GM19328 (cell line): ENCODE results near the gene RMI2.
"Not testable (repeated sequence)": the region's sequence is repeated elsewhere in the genome, so short reads cannot be mapped to it uniquely, and the experiment has no call there.

Experiments used
- ATAC-seq: cut with Tn5 transposase; IDR thresholded peaks from one replicate; pipeline ENCODE4 v1.9.1; 2021; ENCODE audit warnings: mild to moderate bottlenecking, moderate library complexity; ENCODE audit not compliant: unreplicated experiment

Gene RMI2

DNA sequence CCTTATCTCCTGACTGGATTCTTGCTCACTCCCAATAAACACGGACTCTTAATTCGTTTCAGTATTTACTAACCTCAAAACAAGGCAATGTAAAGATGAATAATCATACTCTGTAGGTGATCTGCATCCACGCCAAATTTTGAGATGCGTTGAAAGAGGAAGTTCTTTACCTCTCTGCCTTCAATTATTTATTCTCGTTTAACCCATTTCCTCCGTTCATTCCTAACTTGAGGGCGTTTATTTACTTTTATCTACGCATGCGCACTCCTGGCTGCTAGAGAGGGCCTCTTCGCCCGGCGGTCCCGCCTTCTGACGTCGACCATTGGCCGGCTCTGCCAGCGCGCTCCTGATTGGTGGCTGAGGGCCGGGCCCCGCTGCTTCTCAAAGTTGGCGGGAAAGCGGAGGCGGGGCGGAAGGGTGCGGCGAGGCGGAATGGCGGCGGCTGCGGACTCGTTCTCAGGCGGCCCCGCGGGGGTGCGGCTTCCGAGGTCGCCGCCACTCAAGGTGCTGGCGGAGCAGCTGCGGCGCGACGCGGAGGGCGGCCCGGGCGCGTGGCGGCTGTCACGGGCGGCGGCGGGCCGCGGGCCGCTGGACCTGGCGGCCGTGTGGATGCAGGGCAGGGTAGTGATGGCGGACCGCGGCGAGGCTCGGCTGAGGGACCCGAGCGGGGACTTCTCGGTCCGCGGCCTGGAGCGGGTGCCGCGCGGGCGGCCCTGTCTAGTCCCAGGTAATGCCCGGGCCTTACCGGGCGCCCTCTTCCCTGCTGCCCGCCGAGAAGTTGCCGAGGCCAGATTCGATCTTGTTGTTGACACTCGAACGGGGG lies at the start of gene RMI2:
Gene RMI2, plus strand, starts transcription at position 420 of the 823 bp plus-strand sequence. Its CDS starts 13 bp downstream, at position 433.
- ATAC-seq, result peak; percentile 92

DNA sequence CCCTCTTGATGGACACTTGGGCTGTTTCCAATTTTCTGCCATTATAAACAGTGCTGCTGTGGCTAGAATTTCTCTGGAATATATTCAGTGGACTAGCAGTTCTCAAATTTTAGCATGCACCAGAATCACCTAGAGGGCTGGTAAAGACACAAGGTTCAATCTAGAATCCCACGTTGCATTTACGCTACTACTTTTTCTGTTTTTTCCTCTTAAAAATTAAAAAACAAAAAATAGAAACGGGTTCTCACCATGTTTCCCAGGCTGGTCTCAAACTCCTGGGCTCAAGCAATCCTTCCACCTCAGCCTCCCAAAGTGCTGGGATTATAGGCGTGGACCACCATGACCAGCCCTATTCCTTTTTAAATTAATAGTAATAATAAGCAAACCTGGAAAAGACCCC lies 49.6 kb upstream of the RMI2 start:
- ATAC-seq, result no peak

DNA sequence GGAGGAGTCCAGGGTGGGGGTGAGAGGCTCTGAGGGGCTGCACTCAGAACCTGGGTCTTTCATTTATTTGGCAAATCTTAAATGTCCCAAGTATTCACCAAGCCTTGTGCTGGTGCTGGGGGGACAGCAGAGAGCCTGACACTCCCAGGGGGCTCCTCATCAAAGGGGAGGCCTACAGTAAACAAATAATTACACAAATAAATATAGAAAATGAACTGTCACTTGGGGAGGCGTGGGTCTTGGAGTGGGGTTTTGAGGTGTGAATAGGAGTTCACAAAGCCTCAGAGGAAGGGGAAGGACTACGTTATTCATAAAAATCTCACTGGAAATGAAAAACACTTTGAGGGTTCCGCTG lies 48.9 kb upstream of the RMI2 start:
- no peak for ATAC-seq

DNA sequence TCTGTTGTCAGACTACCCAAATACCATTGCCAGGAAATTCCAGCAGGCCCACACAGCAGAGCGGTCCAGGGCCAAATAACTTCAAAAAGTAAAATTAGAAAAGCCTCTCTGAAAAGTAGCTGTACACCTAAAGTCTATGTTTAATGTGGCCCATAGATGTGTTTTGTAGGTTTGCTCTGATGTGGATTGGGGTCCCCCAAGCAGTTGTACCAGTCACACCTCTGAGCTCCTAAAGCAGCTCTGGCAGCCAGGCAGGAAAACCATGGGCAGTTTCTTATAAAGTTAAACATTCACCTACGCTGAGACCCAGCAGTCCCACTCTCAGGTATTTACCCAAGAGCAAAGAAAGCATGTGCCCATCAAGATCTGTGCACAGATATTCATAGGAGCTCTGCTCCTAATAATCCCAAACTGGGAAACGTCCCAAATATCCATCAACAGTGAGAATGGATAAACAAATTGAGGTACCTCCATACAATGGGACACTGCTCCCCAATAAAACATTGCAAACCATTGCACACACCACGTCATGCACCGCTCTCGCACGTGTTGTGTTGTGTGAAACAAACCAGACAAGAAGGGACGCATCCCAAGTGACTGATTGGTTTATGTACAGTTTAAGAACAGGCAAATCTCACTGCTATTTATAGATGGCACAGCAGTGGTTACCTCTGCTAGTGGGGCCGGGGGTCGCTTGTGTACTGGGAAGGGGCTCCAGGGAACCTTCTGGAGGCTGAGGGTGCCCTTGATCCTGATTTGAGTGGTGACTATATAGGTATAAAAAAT lies 48.4 kb upstream of the RMI2 start:
- ATAC-seq, result peak; percentile 13

DNA sequence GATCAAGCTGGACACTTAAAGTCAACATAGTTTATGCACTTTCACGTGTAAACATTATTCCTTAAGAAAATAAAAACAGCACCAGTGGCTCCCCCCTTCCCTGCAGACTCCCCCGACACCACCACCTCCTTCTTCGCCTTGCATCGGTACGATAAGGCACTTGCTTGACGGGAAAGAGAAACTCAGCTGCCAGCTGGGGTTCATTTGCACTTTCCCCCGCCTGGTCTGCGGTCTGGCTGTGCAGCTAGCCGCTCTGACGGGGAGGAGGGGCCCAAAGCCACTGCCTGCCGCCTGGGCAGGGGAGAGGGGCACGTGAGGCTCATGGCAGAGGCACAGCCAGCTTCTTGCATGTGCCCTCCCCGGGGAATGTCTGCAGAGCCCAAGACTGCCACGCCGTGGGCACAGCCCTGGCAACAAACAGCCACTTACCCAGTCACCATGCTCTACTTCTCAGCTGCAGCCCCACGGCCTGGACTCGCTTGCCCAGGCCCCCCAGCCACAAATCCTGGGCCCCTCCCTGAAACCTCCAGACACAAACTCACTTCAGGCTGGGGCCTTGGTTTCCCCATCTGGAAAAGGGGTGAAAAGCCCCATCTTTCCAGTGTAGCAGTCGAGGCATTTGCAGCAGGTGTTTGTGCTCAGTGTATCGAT lies 47.6 kb upstream of the RMI2 start:
- peak; percentile 84 for ATAC-seq

DNA sequence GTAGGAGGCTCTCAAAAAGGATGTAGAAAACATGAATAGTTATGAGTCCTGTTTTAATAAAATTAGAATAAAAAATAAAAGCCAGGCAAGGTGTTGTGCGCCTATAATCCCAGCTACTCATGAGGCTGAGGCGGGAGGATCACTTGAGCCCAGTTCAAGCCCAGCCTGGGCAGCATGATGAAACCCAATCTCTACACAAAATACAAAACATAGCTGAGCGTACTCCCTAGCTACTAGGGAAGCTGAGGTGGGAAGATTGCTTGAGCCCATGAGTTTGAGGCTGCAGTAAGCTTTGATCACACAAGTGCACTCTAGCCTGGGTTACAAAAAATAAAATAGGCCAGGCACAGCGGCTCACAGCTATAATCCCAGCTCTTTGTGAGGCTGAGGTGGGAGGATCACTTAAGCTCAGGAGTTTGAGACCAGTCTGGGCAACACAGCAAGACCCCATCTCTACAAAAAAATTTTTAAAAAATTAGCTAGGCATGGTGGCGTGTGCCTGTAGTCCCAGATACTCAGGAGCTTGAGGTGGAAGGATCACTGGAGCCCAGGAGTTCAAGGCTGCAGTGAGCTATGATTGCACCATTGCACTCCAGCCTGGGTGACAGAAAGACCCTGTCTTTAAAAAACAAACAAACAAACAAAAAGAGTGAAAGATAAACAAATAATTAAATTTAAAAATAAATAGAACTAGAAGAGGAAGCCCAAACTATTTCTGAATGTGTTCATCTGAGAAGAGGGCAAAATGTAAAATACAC lies 46.9 kb upstream of the RMI2 start:
- no peak for ATAC-seq

DNA sequence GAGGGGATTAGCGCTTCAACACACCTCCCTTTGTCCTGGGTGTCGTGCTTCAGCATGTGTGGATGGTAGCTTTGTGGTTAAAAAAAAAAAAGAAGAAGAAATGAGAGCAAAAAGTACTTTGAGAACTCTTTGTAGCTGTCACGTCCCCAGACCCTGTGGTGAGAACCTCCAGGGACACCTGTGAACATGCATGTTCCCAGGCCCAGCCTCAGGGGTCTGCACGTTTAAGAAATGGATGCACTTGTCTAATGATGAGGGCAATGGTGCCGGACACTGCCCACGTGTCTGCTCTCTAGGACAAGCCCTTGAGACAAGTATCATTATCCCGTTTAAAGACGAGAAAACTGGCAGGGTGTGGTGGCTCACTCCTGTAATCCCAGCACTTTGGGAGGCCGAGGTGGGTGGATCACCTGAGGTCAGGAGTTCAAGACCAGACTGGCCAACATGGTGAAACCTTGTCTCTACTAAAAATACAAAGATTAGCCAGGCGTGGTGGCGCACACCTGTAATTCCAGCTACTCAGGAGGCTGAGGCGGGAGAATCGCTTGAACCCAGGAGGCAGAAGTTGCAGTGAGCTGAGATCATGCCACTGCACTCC lies 46.2 kb upstream of the RMI2 start:
- not testable (repeated sequence) for ATAC-seq

DNA sequence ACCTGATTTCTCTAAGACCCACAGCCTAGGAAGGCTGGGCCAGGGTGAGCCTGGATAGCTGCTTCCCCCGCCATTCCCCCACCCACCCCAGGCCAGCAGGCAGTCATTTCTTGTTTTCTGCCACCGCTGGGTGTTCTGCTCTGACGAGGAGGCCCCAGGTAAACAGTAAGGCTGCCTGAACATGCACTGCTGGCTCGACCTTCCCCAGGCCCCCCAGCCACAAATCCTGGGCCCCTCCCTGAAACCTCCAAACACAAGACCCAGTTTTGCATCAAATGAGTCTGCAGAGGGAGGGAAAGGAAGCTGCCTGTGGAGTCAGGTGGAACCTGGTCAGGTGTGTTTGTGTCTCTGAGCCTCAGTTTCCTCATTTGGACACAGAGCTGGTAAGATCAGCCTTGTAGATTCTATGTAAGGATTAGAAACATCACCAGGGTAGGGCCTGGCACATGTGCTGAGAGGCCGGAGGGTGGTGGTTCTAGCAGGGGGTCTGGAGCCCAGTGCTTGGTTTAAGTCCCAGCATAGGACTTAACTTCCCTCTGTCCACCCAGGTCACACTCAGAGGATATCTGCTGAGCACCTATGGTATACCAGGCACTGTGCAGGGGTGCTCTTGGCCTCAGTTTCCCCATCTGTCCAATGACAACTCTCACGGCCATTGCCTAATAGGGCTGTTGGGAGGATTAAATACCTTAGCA lies 45.2 kb upstream of the RMI2 start:
- ATAC-seq, result no peak

DNA sequence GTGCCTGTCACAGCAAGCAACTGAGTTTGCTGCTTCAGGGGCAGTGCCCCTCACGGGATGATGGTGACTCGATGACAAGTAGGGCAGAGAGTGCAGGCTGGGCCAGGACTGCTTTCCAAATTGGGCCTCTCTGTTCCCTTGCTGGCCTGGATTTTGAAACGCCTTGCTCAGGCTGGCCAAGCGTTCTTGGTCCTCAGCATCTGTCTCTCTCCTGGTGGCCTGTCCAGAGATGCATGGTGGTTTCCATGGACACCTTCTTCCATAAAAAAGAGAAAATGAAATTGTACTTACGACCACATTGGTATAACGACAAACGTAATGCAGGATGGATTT lies 44.7 kb upstream of the RMI2 start:
- no peak for ATAC-seq

DNA sequence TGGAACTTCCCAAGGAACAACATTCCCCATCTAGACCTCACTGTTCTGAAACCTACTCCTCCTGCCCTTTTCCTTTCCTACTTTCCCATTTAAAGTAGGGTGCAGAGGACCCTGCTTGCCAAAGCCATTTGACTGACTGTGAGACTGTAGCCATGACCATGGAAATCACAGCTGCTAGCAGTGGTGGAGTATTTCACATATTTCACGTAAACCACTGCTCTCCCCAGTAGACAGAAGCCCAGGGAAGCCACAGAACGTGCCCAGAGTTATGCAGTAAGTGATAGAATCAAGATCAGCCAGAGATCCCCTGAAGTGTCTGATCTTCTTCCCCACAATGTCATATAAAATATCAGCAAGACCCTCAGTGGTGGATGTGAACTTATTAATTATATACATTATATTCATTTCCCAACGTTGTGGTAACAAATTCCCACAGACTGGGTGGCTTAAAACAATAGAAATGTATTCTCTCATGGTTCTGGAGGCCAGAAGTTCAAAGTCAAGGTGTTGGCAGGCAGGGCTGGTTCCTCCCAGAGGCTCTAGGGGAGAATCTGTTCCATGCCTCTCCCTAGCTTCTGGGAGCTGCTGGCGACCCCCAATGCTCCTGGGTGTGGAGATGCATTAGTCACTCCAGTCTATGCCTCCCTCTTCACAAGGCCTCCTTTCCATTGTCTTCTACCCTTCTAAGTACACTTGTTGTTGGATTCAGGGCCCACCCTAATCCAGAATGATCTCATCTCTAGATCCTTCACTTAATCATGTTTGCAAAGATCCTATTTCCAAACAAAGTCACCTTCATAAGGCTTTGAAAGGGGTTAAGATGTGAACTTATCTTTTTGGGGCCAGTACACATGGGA lies 43.4 kb upstream of the RMI2 start:
- ATAC-seq, result no peak

DNA sequence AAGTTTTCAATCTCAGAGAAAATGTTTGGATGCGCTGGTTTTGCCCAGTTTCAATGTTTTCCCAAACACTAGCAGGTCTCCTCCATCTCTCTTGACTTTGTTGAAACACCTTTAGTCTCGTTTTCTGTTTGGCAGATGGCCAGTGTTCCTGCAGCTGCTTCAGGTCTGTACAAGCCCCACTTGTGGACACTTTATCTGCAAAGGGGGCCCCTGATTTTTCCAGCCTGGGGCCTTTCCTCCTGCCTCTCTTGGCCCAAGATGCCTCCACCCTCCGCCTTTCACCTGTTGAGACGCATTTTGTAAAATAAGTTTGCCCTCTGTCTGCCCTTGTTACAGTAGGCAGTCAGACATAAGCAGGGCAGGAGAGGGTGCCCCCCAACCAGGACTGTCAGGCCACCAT lies 42.3 kb upstream of the RMI2 start:
- ATAC-seq, result no peak

DNA sequence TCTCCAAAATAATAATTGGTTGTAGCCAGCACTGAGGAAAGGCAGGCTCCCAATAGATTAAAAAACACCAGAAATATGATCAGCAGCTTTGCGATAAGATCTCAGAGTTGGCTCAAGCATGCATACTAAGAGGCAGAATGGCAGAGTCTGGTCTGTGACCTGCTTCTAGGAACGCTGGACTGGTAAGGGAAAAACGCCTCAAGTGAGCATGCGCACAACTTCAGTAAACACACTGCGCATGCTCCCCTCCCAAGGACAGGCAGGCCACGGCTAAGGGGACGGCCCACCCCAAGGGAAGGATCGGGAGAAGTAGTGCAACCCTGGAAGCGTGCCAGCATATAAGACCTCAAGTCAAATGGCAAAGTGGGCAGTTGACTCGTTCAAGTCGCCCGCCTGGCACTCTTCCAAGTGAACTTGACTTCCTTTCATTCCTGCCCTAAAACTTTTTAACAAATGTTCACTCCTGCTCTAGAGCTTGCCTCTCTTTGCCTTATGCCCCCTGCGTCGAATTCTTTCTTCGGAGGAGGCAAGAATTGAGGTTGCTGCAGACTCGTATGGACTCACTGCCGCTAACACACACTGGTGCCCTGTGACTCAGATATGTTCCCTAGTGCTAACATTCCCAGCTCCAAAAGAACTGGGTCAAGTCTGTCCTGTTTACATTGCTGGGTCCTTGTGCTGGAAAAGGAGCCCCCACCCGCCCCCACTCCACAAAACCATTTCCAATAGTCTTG lies 41.7 kb upstream of the RMI2 start:
- no peak for ATAC-seq

DNA sequence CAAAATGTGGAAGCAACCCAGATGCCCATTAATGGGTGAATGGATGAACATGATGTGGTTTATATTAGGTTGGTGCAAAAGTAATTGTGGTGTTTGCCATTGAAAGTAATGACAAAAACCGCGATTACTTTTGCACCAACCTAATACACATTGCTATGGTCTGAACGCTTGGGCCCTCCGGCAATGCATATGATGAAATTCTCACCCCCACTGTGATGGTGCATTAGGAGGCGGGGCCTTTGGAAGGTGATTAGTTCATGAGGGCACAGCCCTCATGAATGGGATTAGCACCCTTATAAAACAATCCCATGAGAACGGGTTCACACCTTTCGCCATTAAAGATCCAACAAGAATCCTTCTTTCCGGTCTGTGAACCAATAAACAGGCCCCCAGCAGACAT lies 38.9 kb upstream of the RMI2 start:
- no peak for ATAC-seq

DNA sequence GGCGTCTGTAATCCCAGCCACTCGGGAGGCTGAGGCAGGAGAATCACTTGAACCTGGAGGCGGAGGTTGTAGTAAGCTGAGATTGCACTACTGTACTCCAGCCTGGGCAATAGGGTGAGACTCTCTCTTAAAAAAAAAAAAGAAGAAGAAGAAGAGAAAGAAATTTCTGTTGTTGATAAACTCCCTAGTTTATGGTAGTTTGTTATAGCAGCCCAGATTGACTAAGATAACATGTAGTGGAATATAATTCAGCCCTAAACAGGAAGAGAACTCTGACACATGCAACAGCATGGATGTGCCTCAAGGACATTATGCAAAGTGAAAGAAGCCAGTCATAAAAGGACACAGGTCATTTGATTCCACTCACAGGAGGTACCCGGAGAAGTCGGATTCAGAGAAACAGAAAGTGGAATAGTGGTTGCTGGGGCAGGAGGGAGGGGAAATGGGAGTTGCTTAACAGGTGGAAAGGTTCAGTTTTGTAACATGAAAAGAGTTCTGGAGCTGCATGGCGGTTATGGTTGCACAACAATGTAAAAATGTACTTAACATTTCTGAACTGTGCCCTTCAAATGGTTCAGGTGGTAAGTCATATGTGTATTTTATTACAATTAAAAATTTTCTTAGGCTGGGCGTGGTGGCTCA lies 38.1 kb upstream of the RMI2 start:
- no peak for ATAC-seq

DNA sequence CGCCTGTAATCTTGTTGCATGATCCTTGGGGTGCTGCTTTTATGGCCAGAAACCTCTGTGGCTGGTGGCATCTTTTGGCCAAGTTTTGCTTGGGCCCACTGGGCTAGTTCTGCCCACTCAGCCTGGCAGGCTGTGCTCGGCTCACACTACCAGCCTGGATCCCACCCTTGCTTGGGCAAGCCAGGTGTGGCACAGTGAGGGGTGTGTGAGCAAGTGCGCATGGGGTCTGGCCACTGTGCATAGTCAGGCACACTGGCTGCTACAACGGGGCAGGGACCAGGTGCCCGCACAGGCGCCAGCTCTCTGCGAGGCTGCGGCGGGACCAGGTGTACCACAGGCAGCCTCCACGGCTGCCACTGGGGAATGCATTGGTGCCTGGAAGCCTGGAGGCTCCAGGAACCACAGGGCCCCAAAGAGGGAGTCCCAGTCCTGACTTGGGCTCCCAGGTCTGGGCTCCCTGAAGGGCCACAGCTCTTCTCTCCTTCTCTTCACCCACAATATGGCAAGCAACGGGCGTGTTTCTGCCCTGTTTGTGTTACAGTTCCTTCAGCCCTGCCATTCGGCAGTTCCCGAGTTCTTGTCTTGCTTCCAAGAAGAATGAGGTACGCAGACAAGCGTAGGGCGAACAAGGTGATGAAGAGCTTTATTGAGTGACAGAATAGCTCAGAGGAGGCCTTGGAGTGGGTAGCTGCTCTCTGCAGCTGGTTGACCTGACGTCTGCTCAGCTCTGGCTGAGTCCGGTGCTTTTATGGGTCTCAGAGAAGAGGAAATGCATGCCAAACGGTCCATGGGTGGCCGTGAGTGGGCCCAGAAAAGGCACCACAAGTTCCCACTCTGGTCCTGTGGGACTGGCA lies 37.4 kb upstream of the RMI2 start:
- no peak for ATAC-seq

DNA sequence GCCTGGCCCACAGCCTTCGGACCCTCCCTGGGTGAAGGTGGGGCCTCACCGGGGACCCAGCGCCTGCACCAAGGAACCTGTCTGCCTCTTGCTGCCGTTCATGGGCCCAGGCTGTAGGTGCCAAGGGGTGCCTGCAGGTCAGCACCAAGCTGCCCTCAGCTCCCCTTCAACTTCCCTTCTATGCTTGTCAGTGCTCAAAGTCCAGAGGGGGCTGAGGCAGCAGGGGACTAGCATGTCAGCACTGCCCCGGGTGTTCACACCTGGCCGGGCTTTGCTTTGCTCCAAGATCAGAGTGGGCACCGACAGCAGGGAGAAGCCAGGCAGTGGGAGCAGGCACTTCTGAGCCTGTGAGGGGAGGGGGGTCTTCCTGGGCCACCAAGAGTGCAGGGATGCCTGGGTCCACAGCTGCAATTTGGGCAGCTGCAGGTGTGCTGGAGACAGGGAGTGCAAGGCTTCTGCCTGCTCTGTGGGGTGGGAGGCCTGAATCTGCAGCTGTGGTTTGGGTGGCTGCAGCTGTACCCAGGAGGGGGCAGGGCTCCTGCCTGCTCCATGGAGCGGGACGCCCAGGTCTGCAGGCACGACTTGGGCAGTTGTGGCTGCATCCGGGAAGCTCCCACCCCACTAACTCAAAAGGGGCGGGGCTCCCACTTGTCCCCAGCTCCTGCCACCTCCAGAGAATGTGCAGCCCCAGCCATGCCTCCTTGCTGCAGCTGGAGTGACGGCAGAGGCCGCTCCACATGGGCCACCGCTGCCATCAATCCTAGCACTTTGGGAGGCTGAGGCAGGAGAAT lies 36.6 kb upstream of the RMI2 start:
- no peak for ATAC-seq
